ENCODE measurements around the gene DCLK1.

The DCLK1 gene

DNA sequence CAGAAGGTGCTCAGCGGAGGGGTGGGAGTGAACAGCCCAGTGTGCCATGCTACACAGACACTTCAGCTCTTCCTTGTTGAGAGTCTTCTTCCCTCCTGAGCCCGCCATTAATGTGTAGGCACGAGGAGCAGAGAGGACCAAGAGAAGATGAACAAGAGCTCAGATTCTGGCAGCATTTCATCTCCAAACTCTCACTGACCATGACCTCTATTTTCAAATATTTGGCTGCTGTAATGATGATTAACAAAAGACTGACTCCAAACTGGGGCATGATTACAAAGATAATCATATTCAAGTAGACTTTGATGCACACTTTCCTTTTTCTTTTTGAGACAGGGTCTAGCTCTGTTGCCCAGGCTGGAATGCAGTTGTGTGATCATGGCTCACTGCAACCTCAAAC, 236.5 kb downstream of the DCLK1 start:
- DNase-seq (ENCODE audit: low spot score), result no peak

DNA sequence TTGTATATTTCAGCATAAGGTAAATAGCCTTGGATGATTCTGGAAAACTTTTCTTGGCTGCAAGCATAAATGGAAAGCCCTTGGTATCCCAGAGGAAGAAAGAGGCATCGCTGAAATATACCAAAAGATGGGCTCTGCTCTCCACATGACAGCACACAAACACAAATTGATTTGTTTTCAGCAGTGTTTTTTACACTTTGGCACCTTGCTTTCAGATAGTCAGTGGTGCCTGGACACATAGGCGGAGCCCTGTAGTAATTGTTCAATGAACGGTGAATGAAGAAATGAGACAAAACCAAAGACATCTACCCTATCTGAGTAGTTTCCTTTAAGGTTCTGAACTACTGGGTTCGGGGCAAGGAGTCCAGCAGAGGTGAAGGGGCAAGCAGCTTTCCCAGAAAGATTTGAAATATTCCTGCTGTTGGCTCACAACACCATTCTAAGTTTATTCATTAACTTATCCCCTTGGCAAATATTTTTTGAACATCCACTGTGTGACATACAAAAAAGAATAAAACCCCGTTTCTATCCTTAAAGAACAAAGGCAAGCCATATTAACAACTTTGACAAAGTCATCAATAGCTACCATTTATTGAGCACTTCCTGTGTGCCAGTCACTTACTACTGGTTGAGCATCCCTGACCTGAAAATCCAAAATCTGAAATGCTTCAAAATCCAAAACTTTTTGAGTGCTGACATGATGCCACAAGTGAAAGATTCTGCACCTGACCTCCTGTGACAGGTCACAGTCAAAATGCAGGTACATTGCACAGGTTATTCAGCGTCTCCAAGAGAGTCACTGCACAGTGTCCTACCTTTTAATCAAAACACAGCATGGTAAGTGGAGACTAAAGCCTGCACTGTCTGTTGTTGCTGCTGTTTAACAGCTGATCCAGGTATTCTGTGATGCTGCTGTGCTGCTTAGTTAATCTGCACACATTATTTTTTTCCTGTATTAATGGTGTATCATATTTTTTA, 238.1 kb downstream of the DCLK1 start:
- no peak for DNase-seq (ENCODE audit: low spot score)

DNA sequence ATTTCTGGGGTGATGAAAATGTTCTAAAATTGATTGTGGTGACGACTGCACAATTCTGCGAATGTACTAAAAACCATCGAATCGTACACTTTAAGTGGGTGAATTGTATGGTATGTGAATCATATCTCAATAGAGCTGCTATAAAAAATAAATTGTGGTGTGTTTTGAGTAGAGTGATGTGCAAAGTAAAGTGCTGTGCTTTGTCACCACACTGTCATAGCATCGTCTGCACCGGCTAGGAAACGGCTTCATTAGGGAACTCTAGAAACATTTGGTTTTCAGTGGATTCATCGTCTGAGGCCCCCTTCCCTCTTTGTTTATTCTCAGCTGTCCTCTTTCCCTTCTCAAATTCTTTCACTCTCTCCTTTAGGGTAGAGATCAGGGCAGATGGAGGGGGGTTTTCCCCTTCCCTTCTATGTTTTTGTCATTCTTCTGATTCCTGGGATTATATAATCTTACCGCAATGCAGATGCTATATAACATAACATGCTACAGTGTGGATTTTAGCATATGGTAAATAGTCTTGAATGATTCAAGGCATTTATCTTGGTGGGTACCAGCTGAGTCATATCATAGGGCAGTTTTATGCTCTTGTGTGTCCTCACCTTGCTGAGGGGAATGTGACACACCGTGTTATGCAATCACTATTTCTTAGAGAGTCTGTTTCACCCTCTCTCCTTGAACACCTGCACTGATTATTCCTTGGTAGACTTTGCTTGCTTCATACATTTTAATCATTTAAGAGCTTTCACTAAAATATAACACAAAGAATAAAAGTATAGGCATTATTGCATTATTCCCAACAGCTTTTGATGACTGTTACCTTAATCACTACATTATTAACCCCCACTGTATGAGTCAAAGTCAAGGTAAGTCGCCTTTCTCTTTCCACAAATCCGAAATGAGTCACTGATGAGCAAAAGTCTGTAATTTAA, 239.4 kb downstream of the DCLK1 start:
- no peak for DNase-seq (ENCODE audit: low spot score)

DNA sequence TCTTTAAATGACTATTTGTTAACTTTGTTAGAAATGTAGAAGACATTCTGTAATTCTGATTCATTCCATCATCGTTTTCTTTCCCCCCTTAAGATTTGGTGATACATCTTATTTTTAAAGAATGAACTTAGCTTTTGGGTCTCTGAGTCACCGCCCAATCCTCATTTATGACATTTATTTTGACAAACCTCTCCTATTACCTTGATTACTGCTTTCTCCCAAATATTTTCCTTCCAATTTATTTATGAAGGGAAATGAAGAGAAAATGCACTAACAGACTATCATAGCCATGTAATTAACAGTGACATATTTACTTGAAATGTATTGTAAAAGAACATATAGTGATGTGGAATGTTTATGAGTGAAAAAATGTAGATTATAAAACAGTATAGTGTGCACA, 241.6 kb downstream of the DCLK1 start:
- DNase-seq (ENCODE audit: low spot score), result no peak

DNA sequence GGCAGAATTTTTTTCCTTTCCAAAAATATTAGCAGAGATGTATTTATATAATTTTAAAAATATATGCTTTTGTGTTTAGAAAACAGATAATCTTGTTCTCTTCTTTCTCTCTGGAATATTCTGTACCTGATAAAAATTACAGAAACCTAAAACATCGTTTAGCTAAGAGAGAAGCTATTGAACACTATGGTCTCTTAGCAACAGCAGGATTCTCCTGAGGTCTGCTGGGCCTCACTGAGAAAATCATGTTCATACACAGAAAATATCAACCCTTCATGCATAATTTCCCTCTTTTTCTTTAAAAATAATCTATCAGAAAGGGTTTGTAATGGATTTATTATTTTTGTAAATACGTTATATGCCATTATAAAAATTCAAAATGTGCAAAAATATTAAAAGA, 242.2 kb downstream of the DCLK1 start:
- DNase-seq (ENCODE audit: low spot score), result no peak

DNA sequence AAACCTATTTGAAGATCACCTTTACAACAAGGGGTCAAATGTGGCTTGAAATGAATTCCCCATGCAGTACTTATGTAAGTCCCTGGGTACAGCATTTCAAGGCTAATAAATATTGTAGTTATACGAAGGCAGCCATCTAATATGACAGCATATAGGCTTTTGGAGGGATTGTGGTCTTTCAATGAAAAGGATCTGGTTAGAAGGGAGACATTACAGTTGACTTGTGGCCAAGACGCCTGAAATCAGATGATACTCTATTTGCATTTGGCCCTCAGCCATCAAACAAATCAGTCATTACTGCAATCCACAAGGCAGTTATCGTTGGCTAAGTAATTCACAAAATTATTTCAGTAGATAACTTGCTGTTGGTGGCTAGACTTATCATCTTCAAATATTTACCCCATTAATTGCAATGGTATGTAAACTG, 242.7 kb downstream of the DCLK1 start:
- DNase-seq (ENCODE audit: low spot score), result no peak

DNA sequence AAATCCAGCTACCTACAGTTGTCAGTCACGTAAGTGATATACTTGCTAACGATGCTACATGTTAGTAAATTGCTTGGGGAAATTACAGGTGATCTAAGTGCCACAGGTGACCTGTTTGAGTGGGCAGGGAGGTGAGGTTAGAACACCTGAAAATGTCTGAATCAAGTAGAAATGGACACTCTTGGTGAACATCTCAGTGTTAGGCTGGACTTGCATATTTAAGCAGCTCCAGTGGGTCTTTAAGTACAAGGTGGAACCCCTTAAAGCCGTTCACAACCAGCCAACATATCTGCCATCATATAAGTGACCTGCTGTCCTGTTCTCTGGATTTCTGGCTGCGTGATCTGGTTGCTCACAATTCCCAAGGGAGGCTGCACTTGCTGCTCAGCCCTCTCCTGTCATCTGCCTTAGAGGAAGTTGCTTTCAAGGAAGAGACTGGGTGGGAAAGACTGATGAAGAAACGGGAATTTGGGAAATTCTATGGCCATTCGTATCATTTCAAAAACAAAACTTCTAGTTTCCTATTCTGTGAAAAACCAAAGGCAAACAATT, 244.0 kb downstream of the DCLK1 start:
- DNase-seq (ENCODE audit: low spot score), result no peak

DNA sequence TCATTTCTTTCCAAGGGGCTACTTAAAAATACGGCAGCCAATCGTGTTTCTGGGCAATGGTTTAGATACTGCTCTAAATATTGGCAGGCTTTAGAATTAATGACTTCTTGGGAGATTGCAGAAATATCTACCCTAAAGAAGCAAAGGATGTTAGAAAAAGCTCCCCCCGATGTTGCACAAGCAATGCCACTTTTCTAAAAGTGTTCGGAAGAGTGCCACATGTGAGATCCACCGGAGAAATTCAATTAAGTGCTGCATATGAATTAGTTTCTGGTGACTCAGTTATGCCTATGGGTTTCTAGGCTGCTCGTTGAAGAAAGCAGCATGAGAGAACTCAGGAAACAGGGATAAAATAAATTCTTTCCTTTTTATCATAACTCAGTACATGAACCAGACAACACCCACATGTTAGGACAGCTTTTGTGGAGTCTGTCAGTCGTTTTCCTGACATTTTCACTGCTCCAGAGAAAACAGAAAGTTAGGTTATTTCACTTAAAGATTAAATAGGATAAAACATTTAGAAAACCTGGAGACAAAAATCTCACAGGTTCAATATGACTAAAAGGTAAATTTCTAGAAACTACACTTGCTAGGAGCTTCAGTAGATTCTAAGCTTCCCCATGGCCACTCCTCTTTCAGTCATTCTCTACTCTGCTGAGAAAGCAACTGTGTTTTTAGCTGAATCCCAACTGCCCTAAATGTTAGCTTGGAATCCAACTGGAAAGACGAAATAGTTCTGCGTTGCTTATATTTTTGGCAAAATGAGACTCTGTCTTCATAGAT, 244.7 kb downstream of the DCLK1 start:
- no peak for DNase-seq (ENCODE audit: low spot score)

DNA sequence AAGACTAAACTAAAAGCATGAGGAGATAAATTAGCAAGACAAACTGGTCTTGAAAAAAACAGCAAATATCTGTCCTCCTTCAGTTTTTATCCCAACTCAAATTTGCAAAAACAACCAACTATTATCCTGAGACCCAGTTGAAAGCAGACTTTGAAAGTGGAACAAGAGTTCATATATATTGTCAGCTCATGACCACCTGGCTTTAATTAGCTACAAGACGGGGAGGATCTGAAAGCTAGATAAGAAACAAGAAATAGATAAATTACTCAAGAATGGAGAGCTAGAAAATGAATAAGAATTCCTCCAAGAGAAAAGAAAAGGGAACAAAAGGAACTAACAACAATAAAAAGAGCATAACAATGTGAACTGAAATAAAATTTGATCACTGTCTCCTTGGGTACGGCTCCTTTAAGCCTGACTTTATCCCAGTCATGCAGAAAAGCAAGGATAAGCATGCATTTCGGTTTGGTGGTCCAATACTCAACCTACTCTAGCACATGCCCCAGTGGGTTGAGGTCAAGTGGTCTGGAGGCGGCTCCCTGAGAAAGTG, 246.9 kb downstream of the DCLK1 start:
- no peak for DNase-seq (ENCODE audit: low spot score)

DNA sequence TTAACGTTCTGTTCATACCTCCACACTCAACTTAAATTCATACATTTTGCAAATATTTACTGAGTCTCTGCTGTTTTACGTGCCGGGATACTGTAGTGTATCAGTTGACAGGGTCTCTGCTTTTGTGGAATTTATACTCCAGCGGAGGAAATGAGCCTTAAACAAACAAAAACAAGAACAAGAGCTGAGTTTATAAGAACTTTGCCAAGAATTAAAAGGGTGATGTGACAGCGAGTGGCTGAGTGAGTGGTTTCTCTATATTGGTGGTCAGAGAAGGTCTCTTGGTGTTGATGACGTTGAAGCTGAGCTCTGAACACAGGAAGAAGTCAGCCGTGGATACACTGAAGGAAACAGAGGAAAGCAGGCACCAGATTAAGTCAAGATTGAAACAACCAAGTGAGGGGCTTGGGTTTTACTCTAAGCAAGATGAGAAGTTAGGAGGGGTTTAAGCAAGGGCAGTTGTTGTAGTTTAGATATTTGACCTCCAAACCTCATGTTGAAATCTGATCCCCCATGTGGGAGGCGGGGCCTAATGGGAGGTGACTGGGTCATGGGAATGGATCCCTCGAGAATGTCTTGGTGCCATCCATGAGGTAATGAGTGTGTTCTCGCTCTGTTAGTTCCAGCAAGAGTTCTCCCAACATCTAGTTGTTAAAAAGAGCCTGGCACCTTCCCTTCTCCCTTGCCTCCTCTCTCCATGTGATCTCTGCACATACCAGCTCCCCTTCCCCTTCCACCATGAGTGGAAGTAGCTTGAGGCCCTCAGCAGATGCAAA, 248.3 kb downstream of the DCLK1 start:
- no peak for DNase-seq (ENCODE audit: low spot score)

DNA sequence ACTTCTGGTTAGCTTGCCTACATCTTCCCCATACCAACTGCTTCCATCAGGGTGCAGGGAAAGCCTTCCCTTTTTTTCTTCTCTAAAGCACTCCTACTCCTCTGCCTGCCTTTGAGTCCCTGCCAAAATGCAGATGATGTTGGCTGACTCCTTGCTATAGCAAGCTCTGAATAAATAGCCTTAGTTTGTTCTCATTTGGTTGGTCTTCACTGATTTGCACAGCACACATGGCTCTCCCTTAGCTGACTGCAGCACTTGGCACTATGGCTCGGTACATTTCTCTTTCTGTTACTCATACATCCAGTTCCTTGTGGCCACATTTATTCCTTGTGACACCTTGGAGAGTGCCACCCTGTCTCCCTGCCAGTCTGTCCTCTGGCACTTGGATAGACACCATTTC, 249.8 kb downstream of the DCLK1 start:
- DNase-seq (ENCODE audit: low spot score), result no peak

DNA sequence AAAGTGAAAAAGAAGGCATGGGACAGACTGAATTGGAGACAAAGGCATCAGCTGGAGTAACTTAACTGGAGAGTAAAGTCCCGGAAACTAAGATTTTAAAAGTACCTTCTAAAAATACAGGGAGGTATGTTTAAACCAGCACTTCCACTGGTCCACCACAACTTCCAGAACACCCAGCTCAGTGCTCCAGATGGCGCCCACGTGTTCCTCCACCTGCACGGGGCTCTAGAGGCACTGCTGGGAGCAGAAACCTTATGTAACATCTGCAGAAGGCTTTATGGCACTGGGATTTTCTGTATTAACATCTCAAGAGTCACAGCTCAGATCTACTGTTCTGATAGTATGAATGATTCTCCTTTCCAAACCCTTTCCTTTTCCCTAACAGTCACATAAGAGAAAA, 252.1 kb downstream of the DCLK1 start:
- no peak for DNase-seq (ENCODE audit: low spot score)

DNA sequence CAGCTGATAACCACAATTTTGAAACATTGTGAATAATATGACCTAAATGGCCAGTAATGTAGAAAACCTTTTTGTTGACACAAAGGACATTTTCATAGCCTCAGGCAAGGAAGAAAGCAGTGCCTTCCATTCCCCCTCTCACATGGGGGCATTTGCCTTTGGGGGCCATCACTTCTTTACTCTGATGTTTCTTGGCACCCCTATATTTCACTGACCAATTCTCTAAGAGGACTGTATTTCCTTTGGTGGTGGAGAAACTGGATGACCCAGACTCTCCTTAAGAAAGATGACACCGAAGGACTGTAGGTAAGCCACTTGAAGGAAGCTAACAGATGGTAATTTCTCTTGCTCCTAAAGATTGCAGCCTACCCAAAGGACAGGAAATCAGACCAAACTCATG, 254.6 kb downstream of the DCLK1 start:
- no peak for DNase-seq (ENCODE audit: low spot score)

DNA sequence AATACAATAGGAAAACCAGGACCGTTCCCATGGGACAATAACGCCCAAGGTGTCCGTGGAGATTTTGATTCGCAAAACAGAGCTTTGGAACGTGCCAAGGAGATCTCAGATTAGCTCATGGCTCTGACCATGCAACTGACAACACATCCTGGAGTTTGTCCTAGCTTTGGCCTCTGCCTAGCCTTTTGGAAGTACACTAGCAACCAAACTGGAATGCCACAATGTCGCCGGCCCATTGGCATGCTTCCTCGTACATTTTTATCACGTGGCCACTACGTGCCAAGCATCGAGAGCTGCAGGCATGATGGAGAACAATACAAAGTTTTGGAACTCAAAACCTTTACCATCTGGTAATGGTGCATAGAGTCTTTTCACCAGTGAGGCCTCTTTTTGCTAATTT, 256.5 kb downstream of the DCLK1 start:
- no peak for DNase-seq (ENCODE audit: low spot score)

DNA sequence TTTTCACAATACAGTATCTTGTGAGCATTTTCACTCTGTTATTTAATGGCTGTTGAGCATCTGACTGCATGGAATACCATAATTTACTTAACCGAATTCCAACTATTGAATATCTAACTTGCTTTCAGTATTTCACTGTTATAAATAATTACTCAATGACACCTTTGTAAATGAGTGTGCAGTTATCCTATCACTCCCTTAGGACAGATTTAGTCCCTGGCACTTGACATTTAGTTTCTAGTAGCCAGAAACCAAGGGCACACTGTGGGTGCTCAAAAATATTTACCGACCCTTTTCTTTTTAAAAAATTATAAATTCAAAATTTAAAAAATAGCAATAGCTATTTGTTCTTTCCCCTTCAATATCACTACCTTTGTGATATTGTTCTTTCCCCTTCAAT, 258.8 kb downstream of the DCLK1 start:
- no peak for DNase-seq (ENCODE audit: low spot score)

DNA sequence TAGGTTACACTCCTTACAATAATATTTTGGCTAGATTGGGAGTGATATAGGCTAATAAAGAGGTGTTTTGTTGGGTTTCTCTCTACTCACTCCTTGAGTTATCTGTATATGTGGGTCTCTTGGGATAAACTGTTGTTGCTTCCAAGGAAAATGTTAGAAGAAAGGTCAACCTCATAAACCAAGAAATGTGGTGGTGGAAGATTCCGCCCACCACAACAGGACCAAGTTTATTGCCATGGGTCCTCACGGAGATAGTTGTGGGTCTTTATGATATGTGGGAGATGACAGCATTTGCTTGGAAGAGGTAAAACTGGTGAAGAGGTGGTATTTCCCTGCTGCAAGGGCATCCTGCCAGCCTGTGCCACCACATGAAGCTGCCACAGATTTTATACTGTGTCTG, 259.6 kb downstream of the DCLK1 start:
- no peak for DNase-seq (ENCODE audit: low spot score)

DNA sequence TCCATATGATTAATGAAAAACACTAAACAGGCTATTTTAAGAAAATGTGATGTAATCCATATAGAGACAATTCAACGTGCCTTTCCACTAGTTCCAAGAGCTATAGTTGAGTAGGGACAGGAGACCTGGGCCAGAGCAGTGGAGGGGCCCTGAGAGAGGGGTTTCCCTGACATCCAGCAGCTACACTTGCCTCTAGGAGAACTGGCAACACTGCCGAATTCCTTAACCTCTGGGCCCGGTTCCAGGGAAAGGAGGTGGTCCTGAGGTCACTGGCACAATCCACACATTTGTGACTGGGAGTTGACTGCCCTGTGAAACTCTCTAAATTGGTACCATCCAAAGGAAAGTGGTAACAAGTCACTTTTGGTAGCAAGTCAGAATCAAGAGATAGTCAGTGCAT, 264.4 kb downstream of the DCLK1 start:
- no peak for DNase-seq (ENCODE audit: low spot score)

DNA sequence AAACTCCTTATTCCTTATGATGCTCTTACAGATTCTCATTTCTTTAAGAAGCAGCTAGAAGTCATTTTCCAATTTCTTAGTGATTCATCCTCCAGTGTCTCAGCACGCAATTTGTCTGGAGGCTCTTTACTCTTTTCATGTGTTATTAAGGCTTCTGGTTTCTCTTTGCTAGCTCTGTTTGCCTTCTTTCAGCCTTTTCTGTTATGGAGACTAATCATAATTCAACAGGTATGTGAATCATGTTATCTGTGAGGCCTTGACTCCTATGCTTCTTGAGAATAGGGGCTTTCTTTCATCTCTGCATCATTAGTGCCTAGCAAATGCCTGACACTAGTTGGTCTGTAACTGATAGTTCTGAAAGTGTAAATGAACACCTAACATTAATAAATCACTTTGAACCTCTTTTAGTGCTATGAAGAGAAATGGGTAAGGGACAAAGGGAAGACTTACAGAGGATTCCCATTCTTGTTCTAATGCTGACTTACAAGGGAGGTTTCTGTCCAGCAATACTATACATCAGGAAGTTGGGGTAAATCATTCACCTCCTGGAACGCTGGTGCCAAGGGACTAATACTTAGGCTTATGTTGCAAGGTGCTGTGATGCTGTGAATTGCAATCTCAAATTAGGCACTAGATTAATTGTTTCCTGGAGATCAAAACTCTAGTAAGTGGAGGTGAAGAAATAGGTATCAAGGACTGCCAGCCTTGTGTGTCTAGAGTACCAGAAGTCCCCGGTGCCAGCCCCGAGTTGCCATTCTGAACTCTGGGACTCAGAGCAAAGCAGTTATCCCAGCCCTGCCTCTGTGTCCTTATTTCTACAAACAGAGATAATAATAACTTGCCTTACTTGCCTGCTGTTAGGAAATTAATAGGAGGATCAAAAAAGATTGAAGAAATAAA, 265.6 kb downstream of the DCLK1 start:
- DNase-seq (ENCODE audit: low spot score), result no peak

DNA sequence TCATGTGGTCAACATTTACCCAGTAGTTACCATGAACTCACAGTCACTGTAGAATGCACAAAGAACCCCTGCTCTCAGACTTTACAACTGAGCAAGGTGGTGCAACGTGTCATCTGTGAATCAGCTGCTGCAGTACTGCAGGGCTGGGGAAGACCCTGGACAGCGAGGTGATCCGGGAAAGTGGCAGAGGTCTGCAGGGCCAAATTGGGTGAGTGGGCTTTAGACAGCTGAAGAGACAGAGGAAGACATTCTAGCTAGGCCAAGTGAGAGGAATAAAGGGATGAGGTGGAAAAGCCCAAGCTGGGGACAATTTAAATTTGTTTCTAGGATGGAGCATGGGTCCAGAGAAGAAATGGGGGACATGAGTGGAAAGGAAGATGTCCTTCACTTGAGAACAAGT, 270.5 kb downstream of the DCLK1 start:
- no peak for DNase-seq (ENCODE audit: low spot score)

DNA sequence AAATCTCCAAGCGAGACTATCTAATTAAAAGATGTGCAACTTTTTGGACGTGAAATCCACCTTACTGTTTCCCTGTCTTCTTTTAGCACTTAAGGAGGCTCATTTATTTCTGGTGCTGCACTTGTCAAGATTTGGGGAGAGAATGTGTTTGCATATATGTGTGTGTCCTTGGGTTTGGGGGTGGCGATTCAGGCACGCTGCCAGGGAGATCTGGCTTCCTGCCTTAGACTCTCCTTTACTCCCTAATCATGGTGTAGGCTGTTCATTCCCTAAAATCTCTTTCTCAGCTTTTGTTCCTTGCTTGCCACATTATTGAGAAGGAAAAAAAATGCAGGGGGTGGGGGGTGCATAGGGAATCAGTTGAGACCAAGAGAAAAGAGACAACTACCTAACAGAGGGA, 271.2 kb downstream of the DCLK1 start:
- DNase-seq (ENCODE audit: low spot score), result no peak

Data from AG08396 (cell line).